ENCODE results near the gene CYLD.
A peak's percentile ranks its signal among the peaks of the same experiment; 100 is the strongest.

The CYLD gene

GRCh38 chr16:50735629-50736122, 6.2 kb upstream of the CYLD start:
- no peak overlapping the region for H3K9ac ChIP-seq (ENCODE audit: low read length)
- H3K4me3 ChIP-seq (ENCODE audit: low read length), result no peak overlapping the region
- H3K27ac ChIP-seq (ENCODE audit: low read depth, low read length), result no peak overlapping the region
- H3K4me1 ChIP-seq (ENCODE audit: control insufficient read depth, insufficient read depth, low read length), result no peaks in the 10 kb centered on the region
- no peaks in the 10 kb centered on the region for H3K36me3 ChIP-seq (ENCODE audit: control insufficient read depth, insufficient read depth, low read length)
- no peaks in the 10 kb centered on the region for H3K27me3 ChIP-seq (ENCODE audit: control insufficient read depth, insufficient read depth, low read length)

- Histone ChIP-seq H3K4me3 (ENCODE audit: low read length) (no peak overlapping the region), H3K9ac (ENCODE audit: low read length) (no peak overlapping the region), H3K36me3 (ENCODE audit: control insufficient read depth, insufficient read depth, low read length) (no peaks in the 10 kb centered on the region), H3K27ac (ENCODE audit: low read depth, low read length) (no peak overlapping the region), H3K27me3 (ENCODE audit: control insufficient read depth, insufficient read depth, low read length) (no peaks in the 10 kb centered on the region), H3K4me1 (ENCODE audit: control insufficient read depth, insufficient read depth, low read length) (peaks cover 3% of the 10 kb centered on the region)
Measured at GRCh38 chr16:50736448-50736847, 5.4 kb upstream of the CYLD start.

GRCh38 chr16:50737420-50737959, 4.4 kb upstream of the CYLD start:
- Histone ChIP-seq H3K4me3 (ENCODE audit: low read length) (no peak overlapping the region), H3K27ac (ENCODE audit: low read depth, low read length) (no peak overlapping the region), H3K36me3 (ENCODE audit: control insufficient read depth, insufficient read depth, low read length) (no peaks in the 10 kb centered on the region), H3K4me1 (ENCODE audit: control insufficient read depth, insufficient read depth, low read length) (peaks cover 3% of the 10 kb centered on the region), H3K9ac (ENCODE audit: low read length) (no peak overlapping the region), H3K27me3 (ENCODE audit: control insufficient read depth, insufficient read depth, low read length) (no peaks in the 10 kb centered on the region)

GRCh38 chr16:50739031-50739430, 2.9 kb upstream of the CYLD start:
- Histone ChIP-seq H3K9ac (ENCODE audit: low read length) (no peak overlapping the region), H3K36me3 (ENCODE audit: control insufficient read depth, insufficient read depth, low read length) (no peaks in the 10 kb centered on the region), H3K4me1 (ENCODE audit: control insufficient read depth, insufficient read depth, low read length) (peaks cover 9% of the 10 kb centered on the region), H3K27ac (ENCODE audit: low read depth, low read length) (no peak overlapping the region), H3K27me3 (ENCODE audit: control insufficient read depth, insufficient read depth, low read length) (no peaks in the 10 kb centered on the region), H3K4me3 (ENCODE audit: low read length) (no peak overlapping the region)

GRCh38 chr16:50740736-50741135, 1.1 kb upstream of the CYLD start:
- H3K27me3 ChIP-seq (ENCODE audit: control insufficient read depth, insufficient read depth, low read length), result no peaks in the 10 kb centered on the region
- no peak overlapping the region for H3K4me3 ChIP-seq (ENCODE audit: low read length)
- peaks cover 9% of the 10 kb centered on the region for H3K4me1 ChIP-seq (ENCODE audit: control insufficient read depth, insufficient read depth, low read length)
- H3K36me3 ChIP-seq (ENCODE audit: control insufficient read depth, insufficient read depth, low read length), result no peaks in the 10 kb centered on the region
- H3K9ac ChIP-seq (ENCODE audit: low read length), result no peak overlapping the region
- H3K27ac ChIP-seq (ENCODE audit: low read depth, low read length), result no peak overlapping the region

- H3K36me3 ChIP-seq (ENCODE audit: control insufficient read depth, insufficient read depth, low read length), result no peaks in the 10 kb centered on the region
- H3K9ac ChIP-seq (ENCODE audit: low read length), result no peak overlapping the region
- H3K4me1 ChIP-seq (ENCODE audit: control insufficient read depth, insufficient read depth, low read length), result peaks cover 9% of the 10 kb centered on the region
- no peak overlapping the region for H3K27ac ChIP-seq (ENCODE audit: low read depth, low read length)
- peak overlapping the region; percentile 55 for H3K4me3 ChIP-seq (ENCODE audit: low read length)
- no peaks in the 10 kb centered on the region for H3K27me3 ChIP-seq (ENCODE audit: control insufficient read depth, insufficient read depth, low read length)
Measured at GRCh38 chr16:50741225-50741780, 583 bp upstream of the CYLD start.

- H3K36me3 ChIP-seq (ENCODE audit: control insufficient read depth, insufficient read depth, low read length), result no peaks in the 10 kb centered on the region
- H3K4me1 ChIP-seq (ENCODE audit: control insufficient read depth, insufficient read depth, low read length), result peaks cover 12% of the 10 kb centered on the region
- no peaks in the 10 kb centered on the region for H3K27me3 ChIP-seq (ENCODE audit: control insufficient read depth, insufficient read depth, low read length)
- peak overlapping the region; percentile 77 for H3K4me3 ChIP-seq (ENCODE audit: low read length)
- H3K27ac ChIP-seq (ENCODE audit: low read depth, low read length), result peak overlapping the region; percentile 84
- H3K9ac ChIP-seq (ENCODE audit: low read length), result peak overlapping the region; percentile 70
Measured at GRCh38 chr16:50742576-50743200, 802 bp downstream of the CYLD start.

- H3K27me3 ChIP-seq (ENCODE audit: control insufficient read depth, insufficient read depth, low read length), result no peaks in the 10 kb centered on the region
- peaks cover 14% of the 10 kb centered on the region for H3K4me1 ChIP-seq (ENCODE audit: control insufficient read depth, insufficient read depth, low read length)
- H3K4me3 ChIP-seq (ENCODE audit: low read length), result peak overlapping the region; percentile 77
- H3K36me3 ChIP-seq (ENCODE audit: control insufficient read depth, insufficient read depth, low read length), result no peaks in the 10 kb centered on the region
- no peak overlapping the region for H3K9ac ChIP-seq (ENCODE audit: low read length)
- H3K27ac ChIP-seq (ENCODE audit: low read depth, low read length), result no peak overlapping the region
Measured at GRCh38 chr16:50743581-50744225, 1.8 kb downstream of the CYLD start.

- no peaks in the 10 kb centered on the region for H3K27me3 ChIP-seq (ENCODE audit: control insufficient read depth, insufficient read depth, low read length)
- H3K27ac ChIP-seq (ENCODE audit: low read depth, low read length), result no peak overlapping the region
- H3K4me3 ChIP-seq (ENCODE audit: low read length), result no peak overlapping the region
- H3K36me3 ChIP-seq (ENCODE audit: control insufficient read depth, insufficient read depth, low read length), result peaks cover 2% of the 10 kb centered on the region
- peaks cover 14% of the 10 kb centered on the region for H3K4me1 ChIP-seq (ENCODE audit: control insufficient read depth, insufficient read depth, low read length)
- H3K9ac ChIP-seq (ENCODE audit: low read length), result no peak overlapping the region
Measured at GRCh38 chr16:50744881-50745280, 3.0 kb downstream of the CYLD start.

- peaks cover 3% of the 10 kb centered on the region for H3K36me3 ChIP-seq (ENCODE audit: control insufficient read depth, insufficient read depth, low read length)
- H3K27me3 ChIP-seq (ENCODE audit: control insufficient read depth, insufficient read depth, low read length), result no peaks in the 10 kb centered on the region
- no peak overlapping the region for H3K9ac ChIP-seq (ENCODE audit: low read length)
- no peak overlapping the region for H3K4me3 ChIP-seq (ENCODE audit: low read length)
- peaks cover 14% of the 10 kb centered on the region for H3K4me1 ChIP-seq (ENCODE audit: control insufficient read depth, insufficient read depth, low read length)
- H3K27ac ChIP-seq (ENCODE audit: low read depth, low read length), result no peak overlapping the region
Measured at GRCh38 chr16:50745940-50746339, 4.1 kb downstream of the CYLD start.

GRCh38 chr16:50747207-50747956, 5.5 kb downstream of the CYLD start:
- Histone ChIP-seq H3K36me3 (ENCODE audit: control insufficient read depth, insufficient read depth, low read length) (peaks cover 6% of the 10 kb centered on the region), H3K4me1 (ENCODE audit: control insufficient read depth, insufficient read depth, low read length) (peaks cover 10% of the 10 kb centered on the region), H3K4me3 (ENCODE audit: low read length) (no peak overlapping the region), H3K27me3 (ENCODE audit: control insufficient read depth, insufficient read depth, low read length) (no peaks in the 10 kb centered on the region), H3K9ac (ENCODE audit: low read length) (no peak overlapping the region), H3K27ac (ENCODE audit: low read depth, low read length) (no peak overlapping the region)

GRCh38 chr16:50751528-50751927, 9.6 kb downstream of the CYLD start:
- peaks cover 4% of the 10 kb centered on the region for H3K4me1 ChIP-seq (ENCODE audit: control insufficient read depth, insufficient read depth, low read length)
- no peak overlapping the region for H3K4me3 ChIP-seq (ENCODE audit: low read length)
- no peaks in the 10 kb centered on the region for H3K27me3 ChIP-seq (ENCODE audit: control insufficient read depth, insufficient read depth, low read length)
- no peak overlapping the region for H3K9ac ChIP-seq (ENCODE audit: low read length)
- H3K27ac ChIP-seq (ENCODE audit: low read depth, low read length), result no peak overlapping the region
- peaks cover 8% of the 10 kb centered on the region for H3K36me3 ChIP-seq (ENCODE audit: control insufficient read depth, insufficient read depth, low read length)

Data from rectal smooth muscle tissue (tissue), 1 donor.